HTERT RPE-1 (cell line): Measurements from ENCODE around the gene DCST1.

ENCODE experiments used
- in situ Hi-C: fragments of 300-500 bp; cut with MboI; formaldehyde crosslinking; loops from 4 replicates; pipeline ENCODE4 v1.14.3; 2020; ENCODE audit warnings: low sequenced_read_pairs

DCST1 gene

DNA sequence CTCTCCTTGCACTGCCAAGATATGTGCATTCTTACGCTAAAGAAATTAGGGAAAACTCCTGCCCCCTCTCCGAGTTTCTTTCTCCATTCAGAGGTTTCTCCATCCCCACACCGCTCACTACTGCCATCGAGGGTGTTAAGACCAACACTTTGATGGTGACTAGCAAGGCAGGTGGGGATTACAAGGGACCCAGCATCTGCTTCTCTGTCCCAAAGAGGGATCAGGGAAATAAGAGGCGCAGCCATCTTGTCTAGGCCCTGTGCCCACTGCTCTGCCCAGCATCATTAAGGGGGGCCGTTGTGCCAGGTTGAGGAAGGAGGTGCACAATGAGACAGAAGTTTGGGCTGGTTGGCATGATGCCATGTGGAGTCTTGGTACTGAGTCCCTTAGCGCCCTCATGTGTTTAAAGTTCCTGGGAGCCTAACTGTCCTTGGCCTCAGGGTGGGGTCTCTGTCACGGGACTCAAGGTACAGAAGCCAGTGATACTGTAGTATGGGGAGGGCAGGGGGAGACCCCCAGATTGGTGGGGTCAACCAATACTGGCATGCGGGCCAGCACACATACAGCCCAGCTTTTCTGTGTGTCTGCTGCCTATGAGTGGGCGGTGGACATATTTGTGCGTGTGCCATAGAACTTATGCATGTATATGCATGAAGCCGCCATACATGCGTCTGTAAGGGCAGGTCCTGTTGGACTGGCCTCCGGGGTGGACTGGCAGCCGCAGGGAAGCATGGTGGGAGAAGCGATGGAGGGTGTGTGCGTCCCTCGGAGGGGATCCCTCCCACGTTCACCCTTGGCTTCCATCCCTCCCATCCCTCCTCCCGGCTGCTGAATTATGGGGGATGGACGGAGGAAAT is 50.5 kb downstream of the DCST1 start:
- in situ Hi-C loops = no loop called here

DNA sequence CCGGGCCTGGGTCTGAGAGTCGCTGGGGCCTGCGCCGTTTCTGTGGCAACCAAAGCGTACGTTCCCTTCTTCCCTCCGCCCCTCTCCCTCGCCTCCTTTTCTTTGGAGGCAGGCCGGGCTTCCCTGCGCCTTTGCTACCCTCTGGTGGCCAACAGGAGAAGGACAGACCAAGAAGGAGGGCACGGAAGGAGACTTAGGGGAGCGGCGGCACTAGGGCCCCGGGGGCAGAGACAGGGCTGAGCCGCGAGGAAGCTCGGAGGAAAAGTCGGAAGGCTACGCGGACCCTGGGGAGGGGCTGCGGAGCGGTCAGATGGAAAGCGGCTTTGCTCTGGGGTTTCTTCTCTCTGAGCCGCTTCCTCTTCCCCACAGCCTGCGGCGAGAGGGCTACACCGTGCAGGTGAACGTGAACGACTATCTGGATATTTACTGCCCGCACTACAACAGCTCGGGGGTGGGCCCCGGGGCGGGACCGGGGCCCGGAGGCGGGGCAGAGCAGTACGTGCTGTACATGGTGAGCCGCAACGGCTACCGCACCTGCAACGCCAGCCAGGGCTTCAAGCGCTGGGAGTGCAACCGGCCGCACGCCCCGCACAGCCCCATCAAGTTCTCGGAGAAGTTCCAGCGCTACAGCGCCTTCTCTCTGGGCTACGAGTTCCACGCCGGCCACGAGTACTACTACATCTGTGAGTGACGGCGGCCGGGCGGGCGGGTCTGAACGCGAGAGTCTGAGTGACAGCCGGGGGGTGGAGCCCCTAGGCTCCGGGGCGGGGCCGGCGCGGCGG is 51.3 kb downstream of the DCST1 start:
- in situ Hi-C loops = no loop called here

DNA sequence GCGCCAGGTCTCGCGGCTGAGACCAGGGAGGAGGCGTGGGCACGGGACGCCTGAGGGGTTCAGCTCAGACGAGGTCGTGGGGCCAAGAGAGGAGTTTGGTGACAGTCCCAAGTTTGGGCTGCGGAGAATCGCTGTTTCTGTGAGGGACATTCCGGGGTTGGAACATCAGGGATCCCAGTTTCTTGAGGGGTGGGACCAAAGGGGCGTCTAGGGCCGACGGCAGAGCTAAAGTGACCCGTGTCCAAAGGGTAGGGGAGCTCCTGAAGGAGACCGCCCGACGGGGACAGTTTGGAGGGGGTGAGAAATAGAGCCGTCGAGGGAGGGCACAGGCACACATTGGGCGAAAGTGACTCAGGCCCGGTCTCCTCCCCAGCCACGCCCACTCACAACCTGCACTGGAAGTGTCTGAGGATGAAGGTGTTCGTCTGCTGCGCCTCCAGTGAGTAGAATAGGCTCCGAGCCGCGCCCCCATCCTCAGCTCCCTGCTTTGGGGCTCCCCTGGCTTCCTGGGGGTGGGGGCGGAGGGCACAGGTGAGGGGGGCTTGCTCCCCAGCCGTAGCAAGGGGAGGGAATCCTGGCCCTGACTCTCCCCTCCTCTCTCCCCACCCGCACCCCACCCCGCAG is 52.0 kb downstream of the DCST1 start:
- in situ Hi-C loops = no loop called here

DNA sequence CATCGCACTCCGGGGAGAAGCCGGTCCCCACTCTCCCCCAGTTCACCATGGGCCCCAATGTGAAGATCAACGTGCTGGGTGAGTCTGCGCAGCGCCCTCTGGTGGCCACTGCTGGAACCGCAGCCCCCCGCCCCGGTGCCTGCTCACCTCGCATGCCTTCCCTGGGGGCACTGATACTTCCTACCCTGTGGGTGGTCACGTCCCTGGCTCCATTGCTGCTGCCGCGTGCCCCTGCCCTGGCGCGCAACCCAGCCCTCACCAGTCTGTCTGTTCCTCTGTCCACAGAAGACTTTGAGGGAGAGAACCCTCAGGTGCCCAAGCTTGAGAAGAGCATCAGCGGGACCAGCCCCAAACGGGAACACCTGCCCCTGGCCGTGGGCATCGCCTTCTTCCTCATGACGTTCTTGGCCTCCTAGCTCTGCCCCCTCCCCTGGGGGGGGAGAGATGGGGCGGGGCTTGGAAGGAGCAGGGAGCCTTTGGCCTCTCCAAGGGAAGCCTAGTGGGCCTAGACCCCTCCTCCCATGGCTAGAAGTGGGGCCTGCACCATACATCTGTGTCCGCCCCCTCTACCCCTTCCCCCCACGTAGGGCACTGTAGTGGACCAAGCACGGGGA is 52.6 kb downstream of the DCST1 start:
- in situ Hi-C loops = no loop called here

DNA sequence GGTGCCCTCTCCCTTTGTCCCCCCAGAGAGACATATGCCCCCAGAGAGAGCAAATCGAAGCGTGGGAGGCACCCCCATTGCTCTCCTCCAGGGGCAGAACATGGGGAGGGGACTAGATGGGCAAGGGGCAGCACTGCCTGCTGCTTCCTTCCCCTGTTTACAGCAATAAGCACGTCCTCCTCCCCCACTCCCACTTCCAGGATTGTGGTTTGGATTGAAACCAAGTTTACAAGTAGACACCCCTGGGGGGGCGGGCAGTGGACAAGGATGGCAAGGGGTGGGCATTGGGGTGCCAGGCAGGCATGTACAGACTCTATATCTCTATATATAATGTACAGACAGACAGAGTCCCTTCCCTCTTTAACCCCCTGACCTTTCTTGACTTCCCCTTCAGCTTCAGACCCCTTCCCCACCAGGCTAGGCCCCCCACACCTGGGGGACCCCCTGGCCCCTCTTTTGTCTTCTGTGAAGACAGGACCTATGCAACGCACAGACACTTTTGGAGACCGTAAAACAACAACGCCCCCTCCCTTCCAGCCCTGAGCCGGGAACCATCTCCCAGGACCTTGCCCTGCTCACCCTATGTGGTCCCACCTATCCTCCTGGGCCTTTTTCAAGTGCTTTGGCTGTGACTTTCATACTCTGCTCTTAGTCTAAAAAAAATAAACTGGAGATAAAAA is 53.4 kb downstream of the DCST1 start:
- in situ Hi-C loops = no loop called here

DNA sequence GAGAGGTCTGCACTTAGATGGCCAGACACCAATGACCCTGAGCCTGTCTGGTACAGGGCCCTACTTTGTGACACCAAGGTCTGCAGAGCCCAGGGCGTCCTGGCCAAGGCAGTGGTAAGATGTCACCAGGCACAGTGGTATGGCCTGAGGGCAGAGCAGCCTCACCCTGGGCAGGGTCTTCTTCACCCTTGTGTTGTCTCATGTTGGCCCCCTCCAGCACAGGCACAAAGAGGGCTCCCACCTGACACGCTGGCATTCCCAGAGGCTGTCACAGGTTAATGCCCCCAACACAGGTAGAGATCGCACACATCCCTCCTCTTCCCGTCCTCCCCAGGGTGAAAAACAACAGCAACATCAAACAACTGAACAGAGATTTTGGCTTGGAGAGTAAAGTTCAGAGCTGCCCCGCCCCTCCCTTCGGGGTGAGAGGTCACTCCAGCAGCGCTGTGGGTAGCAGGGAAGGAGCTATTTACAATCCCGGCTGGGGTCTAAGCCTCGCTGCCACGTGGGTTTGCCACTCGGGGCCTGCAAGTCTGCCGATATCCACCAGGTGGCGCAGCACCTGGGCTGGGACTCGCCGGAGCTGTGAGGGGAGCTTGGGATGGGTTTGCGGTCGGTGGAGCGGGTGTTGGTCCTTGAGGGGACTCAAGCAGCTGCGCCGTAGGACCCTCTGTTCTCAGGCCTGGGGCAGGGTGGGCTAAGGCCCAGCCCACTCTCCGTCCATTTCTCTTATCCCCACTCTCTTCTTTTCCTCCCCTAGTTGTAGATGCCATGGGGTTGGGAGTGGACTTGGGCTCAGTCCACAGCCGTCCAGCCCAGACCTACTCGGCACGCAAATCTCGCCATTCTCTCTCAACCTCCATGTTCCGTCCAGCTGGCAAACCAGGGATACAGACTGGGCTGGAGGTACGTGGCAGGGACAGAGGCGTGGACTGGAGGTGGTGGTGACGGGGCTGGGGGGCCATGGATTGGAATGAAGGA is 57.7 kb downstream of the DCST1 start:
- in situ Hi-C loops = no loop called here

DNA sequence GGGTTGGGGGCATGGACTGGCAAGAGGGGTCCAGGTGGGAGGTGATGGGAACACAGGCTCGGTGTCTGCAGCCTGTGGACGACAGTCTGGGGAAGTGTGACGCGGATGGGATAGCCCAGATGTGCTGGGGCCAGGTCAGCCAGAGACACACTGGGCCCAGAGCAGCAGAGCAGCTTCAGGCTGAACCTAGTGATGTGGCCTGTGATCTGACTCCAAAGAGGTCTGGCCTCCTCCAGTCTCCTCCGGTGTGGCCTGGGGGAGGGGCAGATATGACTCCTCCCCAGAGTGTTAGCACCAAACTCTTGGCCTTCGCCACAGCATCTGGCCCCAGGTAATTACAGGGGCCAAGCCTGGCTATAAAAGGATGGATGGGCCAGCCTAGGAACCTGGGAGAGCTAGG is 58.5 kb downstream of the DCST1 start:
- in situ Hi-C loops = no loop called here

DNA sequence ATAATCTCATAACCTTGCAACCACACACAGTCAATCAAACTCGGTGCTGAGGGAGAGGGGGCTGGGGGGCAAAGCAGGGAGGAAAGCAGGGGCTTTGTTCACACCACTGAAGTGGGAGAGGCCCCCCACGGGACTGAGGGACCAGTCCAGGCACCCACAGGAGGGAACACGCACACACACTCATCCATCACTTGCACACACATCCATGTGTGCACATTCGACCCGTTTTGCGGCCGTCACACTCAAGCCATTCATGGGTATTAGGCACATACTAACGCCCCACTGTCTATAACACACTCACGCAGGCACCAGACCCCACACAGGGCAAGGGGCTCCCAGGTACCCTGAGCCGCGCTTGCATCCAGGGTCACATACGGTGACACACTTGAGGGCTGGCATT is 59.0 kb downstream of the DCST1 start:
- in situ Hi-C loops = no loop called here

DNA sequence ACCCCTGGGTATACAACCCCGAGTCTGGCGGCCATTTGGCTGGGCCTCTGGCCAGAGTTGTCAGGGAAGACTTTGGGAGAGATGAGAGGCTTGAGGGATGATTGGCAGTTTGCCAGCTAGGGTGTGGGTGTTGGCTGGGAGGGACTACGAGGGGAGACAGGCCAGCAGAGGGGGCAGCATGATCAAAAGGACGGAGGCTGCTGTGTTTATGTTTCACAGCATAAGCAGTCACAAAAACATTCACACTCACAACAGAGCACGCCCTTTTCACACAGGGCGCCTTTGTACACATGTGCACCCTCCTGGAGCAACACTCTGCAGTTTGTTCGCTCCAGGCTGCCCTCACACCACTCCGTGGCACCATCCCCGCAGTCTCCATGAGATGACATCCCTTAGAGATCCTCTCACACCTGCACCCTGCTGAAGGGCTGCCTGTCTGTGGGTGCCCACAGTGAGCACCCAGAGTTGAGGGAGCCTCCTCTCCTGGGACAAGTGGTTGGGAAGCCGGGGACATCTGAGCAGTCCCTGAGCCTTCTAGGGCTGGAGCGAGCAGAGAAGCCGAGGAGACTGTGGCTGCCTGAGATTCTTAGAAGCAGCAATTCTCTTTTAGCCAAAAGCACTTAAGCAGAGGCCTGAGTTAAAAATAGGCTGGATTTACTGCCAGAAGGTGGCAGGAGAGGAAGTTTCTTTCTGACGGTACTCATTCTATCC is 60.4 kb downstream of the DCST1 start:
- in situ Hi-C loops = no loop called here

DNA sequence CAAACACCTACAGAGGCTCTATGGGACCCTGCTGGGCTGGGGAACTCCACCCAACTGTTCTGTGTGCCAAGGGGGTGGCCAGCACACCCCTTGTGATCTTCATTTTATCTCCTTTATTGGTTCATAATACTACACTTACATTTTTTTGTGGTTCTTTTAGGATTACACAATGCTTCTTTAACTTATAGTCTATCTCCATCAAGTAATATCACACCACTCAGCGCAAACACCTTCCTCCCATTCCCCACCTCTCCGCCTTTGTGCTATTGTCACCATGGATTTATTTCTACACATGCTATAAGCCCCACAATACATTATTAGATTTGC is 61.0 kb downstream of the DCST1 start:
- in situ Hi-C loops = no loop called here

DNA sequence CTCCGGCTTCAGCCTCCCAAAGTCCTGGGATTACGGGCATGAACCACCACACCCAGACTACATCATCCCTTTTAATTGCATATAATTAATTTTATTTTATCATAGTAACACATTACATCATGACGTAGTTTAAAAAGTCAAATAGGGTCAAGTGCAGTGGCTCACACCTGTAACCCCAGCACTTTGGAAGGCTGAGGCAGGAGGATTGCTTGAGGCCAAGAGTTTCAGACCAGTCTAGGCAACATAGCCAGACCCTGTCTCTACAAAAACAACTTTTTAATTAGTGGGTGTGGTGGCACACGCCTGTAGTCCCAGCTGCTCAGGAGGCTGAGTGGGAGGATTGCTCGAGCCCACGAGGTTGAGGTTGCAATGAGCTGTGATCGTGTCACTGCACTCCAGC is 65.7 kb downstream of the DCST1 start:
- in situ Hi-C loops = no loop called here
